Stimulated activated CD8-positive, alpha-beta memory T cell treated with anti-CD3 and anti-CD28 coated beads, Interleukin-2, amount 100 ng/mL, for 1 hour (primary cell): ENCODE measurements around the gene ZNF333.
"Not testable (repeated sequence)": the region's sequence is repeated elsewhere in the genome, so short reads cannot be mapped to it uniquely, and the experiment has no call there.

Source experiments
- DNase-seq, 2 donors: peaks; one replicate each; pipeline ENCODE4 v3.0.0-alpha.2; 2020; ENCODE audit warnings: low read depth in 2 of 2

Gene ZNF333

DNA sequence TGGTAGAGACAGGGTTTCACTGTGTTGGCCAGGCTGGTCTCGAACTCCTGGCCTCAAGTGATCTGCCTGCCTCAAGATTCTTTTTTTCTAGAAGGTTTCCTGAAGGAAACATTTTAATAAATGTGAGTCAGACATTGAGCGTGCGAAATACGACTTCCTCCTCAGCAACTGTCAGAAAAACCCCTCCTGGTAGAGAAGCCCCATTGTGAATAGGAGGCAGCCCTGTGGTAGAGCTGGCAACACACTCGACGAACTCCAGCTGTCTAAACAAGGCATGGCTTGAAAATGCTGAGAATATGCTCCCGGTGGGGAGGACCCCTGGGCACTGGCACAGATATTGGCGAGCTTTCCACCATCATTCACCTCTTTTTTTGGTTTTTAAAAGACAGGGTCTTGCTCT is 9.8 kb downstream of the ZNF333 start:
- DNase-seq: no peak

DNA sequence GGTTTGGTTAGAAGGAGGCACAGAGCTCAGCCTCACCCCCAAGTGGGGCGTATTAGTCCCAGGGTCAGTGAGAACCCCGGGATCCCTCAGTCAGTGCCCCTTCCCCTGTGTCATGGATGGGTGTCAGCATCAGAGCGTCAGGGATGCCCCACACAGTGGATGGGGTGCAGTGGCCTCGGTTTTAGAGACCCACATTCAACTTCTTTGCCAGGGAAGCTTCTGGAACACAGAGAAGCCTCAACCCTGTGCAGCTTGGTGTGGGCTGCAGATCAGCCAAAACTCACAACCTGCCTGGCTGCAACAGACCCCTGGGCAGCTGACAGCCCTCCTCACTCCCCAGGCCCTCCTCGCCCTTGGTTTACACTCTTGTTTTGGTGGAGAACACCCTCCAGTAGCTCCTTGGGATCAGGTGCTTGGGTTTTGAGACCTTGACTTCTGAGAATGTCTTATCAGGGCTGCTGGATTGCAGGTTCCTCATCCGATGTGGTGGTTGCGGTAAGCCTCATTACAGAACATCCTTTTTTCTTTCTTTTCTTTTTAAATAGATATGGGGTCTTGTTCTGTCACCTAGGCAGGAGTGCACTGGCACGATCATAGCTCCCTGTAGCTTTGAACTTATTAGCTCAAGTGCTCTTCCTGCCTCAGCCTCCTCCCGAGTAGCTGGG is 11.0 kb downstream of the ZNF333 start:
- no peak for DNase-seq

DNA sequence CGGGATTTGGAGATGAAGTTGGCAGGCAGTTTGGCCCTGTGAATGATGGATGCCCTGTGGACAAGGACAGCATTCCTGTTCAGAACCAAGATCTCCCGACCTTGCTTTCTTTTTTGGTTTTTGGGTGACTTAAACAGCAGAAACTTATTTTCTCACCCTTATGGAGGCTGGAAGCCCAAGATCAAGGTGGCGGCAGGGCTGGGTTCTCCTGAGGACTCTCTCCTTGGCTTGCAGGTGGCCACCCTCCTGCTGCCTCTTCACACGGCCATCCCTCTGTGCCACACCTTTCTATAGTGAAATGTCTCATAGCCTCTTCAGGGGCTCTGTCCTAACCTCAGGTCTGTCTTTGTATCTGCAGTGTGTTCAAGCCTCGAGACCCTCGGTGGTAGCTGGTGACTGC is 14.0 kb downstream of the ZNF333 start:
- DNase-seq: no peak

DNA sequence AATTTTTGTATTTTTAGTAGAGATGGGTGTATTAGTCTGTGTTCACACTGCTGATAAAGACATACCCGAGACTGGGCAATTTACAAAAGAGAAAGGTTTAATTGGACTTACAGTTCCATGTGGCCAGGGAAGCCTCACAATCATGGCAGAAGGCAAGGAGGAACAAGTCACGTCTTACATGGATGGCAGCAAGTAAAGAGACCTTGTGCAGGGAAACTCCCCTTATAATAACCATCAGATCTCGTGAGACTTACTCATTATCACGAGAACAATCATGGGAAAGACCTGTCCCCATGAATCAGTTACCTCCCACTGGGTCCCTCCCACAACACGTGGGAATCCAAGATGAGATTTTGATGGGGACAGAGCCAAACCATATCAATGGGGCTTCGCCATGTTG is 14.6 kb downstream of the ZNF333 start:
- DNase-seq: no peak

DNA sequence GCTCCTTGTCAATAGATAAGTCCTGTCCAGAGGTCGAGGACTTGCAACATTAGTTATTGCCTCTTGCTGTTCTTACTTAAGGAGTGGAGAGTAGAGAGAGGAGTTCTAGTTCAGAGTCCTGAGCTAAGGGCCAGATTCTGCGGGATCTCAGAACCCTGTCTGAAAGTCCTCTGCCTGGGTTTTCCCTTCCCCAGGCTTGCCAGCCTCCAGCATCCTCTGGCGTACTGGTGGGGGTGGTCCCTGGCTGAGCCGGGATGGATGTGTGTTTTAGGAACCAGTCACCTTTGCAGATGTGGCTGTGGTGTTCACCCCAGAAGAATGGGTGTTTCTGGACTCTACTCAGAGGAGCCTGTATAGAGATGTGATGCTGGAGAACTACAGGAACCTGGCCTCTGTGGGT is 26.0 kb downstream of the ZNF333 start:
- no peak for DNase-seq

DNA sequence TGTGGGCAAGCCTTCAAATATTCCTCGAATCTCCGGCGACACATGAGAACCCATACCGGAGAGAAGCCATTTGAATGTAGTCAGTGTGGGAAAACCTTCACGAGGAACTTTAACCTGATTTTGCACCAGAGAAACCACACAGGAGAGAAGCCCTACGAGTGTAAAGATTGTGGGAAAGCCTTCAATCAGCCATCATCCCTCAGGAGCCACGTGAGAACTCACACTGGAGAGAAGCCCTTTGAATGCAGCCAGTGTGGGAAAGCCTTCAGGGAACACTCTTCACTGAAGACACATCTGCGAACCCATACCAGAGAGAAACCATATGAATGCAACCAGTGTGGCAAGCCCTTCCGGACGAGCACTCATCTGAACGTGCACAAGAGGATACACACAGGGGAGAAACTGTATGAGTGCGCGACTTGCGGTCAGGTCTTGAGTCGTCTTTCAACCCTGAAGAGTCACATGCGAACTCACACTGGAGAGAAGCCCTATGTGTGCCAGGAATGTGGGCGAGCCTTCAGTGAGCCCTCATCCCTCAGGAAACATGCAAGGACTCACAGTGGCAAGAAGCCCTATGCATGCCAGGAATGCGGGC is 28.8 kb downstream of the ZNF333 start:
- no peak for DNase-seq

DNA sequence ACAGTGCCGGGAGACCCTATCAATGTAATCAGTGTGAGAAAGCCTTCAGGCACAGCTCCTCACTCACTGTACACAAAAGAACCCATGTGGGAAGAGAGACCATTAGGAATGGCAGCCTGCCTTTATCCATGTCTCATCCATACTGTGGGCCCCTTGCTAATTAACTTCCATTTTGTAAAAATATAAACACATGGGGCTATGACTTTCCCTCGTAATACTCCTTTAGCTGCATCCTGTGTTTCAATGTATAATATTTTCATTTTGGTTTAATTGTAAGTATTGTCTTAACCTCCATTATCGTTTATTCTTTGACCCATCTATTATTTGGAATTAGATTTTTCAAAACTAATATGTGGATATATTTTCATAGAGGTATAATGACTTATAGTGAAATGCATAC is 29.3 kb downstream of the ZNF333 start:
- no peak for DNase-seq

DNA sequence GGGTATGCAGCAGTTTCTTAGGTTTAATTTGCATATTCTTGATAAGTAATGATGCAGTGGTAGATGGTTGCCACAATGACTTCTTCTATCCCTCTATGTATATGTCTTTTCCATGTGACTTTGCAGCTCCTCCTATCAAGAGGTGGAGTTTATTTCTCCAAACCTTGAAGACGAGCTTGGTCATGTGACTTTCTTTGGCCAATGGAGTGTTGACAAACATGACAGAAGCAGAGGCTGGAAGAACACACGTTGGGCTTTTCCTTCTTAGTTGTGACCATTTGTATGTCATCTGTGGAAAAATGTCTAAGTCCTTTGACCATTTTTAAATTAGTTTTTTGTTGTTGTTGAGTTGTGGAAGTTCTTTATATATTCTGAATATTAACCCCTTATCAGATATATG is 32.3 kb downstream of the ZNF333 start:
- DNase-seq: no peak

DNA sequence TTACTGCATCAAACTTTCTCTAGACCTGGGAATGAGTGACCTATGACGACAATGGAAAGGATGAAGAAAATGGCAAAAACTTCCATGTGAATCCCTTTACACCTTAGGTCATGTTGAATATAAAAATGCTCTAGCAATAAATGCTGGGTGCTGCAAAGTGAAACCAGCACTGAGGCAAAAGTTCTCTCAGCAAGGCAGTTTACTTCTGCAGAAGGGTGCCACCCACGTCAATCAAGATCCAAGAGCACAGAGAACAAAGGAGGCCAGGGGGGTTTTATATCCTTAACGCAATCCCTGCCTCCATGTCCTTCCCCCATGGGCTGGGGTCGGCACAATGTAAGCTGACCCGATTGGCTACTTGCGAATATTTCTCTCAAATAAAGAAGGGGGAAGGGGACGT is 38.7 kb downstream of the ZNF333 start:
- no peak for DNase-seq

DNA sequence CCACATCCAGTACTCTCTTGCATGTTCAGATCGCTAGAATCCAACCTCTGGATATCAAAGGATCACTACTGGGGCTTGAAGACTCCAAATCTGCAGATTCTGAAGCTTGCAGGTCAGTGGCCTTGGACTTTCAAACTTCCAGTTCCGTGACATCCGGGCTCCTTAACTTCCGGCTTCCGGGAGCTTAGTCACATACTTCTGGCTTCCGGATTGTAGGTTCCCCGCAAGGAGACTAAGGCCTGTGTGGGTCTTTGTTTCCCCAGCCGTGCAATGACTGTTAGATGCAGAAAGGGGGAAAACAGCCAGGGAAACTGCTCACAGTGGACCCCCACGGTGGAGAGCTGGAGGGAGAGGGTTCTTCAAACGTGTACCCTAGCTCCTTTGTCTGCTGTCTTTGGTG is 41.4 kb downstream of the ZNF333 start:
- no peak for DNase-seq

DNA sequence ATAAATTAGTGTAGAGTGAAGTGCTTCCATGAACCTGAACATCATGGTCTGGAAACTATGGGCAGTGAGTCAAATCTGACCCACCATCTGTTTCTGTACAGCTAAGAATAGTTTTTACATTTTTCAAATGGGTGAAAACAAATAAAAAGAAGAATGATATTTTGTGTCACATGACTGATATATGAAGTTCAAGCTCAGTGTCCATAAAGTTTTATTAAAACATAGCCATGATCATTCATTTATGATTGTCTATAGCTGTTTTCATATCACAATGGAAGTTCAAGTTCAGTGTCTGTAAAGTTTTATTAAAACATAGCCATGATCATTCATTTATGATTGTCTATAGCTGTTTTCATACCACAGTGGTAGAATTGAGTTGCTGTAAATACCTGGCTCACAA is 42.7 kb downstream of the ZNF333 start:
- DNase-seq: no peak

DNA sequence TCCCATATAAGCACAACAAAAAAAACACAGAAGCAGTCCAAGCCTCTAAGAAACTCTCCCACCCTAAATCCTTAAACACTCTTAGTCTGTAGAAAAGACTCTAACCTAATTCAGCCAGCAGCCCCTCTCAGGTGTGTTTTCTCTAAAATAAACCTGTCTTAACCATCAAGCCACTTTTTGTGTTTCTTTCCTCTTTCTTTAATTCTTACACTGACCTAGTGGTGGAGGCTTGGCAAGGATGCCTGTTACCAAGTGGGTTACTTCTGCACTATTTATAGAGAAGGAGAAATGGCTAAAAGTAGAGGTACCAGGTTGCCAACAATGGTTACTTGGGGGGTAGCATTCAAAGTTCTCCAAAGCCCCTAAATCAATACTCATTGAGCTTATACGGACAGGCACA is 43.7 kb downstream of the ZNF333 start:
- no peak for DNase-seq

DNA sequence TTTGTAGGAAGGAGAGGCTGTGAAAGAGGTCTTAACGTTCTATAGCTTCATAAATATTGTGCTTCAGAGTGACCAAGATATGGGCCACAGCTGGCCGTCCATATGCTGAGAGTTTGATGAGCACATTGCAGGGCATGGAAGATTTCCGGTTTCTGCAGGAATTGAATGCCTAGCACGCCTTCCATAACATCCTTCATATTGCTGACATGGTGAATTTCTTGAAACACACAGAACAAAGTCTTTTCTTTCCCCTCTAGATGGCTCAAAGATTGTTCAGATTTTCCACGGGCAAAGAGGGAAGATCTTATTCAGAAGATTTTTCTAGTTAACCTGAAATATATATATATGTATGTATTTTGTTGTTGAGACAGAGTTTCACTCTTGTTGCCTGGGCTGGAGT is 46.1 kb downstream of the ZNF333 start:
- DNase-seq: no peak

DNA sequence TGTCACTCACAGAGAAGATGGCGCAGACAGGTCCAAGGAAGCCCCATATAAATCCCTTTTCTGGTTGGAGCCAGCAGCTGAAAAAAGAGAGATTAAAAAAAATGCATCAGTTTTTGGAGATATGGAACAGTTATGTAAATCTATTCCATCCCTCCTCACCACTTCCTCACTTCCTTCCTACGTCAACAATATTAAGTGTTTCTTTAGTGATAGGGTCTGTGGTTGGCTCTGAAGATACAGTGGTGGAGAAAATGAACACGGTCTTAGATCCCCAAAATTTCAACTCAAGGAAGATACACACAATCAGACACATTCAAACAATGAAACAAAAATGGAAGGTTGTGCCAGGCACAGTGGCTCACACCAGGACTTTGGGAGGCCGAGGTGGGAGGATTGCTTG is 57.0 kb downstream of the ZNF333 start:
- no peak for DNase-seq

DNA sequence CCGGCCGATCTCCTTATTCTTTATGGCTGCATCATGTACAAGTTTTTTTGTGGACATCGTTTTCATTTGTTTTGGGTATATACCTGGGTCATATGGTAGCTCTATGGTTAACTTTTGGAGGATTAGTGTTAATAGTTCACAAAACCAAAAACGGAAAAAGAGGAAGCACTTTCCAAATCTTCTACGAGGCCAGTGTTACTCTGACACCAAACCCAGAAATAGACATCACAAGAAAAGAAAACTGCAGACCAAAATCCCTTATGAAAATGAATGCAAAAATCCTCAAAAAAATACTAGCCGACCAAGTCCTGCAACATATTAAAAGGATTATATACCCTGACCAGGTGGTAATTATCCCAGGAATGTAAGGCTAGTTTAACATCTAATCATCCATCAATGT is 58.8 kb downstream of the ZNF333 start:
- DNase-seq: no peak

DNA sequence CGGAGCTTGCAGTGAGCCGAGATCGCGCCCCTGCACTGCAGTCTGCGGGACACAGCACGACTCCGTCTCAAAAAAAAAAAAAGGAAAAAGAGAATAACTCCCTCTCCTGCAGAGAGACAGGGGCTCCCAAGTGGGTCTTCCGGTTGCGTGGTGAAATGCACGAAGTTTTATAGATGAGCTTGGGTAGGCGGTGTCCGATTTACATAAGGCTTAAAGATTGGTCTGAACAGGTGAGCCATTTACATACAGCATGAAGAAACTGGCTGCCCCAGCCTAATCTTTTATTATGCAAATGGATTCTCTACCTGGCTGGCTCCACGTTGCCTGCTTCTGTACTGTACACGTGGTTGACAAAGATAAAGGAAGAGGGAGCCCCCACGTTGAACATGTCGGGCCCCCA is 69.0 kb downstream of the ZNF333 start:
- no peak for DNase-seq

DNA sequence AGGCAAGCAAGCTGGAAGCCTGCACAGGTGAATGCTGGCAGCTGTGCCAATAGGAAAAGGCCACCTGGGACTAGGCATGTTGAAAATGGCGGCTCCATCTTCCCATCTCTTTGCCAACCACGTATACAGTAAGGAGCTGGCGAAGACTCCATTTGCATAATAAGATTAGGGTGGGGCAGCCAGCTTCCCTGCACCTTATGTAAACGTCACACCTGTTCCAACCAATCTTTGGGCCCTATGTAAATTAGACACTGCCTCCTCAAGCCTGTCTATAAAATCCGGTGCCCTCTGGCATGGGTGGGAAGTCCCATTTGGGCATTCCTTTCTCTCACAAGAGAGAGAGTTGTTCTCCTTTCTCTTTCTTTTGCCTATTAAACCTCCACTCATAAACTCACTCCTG is 71.8 kb downstream of the ZNF333 start:
- DNase-seq: no peak

DNA sequence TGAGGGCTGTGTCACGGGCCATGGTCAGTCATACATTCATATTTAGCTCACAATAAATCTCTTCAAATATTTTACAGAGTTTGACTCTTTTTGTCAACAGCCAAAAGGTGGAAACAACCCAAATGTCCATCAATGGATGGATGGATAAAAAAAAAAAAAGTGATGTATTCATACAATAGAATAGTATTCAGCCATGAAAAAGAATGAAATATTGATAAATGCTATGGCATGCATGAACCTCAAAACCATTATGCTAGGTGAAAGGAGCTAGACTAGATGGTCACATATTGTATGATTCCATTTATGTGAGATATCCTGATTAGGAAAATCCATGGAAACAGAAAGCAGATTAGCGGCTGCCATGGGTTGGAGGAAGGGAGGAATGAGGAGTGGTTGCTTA is 72.3 kb downstream of the ZNF333 start:
- DNase-seq: no peak

DNA sequence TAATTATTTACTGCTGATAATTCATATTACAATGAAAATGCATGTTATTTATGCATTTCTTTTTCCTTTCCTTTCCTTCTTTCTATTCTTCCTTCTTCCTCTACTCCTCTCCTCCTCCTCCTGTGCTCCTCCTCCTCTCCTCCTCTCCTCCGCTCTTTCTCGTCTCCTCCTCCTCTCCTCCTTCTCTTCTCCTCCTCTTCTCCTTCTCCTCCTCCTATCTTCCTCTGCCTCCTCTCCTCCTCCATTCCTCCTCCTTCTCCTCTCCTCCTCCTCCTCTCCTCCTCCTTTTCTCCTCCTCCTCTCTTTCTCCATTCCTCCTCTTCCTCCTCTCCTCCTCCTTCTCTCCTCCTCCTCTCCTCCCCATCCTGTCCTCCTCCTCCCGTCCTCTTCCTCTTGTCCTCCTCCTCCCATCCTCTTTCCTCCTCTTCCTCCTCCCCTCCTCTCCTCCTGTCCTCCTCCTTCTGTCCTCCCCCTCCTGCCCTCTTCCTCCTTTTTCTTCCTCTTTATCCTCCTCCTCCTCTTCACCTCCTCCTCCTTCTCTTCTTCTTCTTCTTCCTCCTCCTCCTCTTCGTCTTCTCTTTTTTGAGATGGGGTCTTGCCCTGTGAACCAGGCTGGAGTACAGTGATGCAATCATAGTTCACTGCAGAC is 73.8 kb downstream of the ZNF333 start:
- no peak for DNase-seq

DNA sequence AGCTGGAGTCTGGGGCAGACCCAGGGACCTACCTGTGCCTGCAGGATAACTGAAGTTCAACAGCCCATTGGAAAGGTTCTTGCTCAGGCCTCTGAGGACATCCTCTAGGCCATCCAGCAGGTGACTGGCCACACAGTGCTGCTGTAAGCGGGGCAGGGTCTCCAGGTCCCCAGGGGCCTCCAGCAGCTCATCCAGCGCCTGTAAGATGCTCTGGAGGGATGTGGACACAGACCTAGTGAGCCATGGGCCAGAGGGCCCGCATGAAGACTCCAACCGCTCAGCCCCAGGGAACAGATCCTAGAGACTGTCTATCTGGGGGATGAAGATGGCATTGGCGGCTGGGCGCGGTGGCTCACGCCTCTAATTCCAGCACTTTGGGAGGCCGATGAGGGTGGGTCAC is 74.6 kb downstream of the ZNF333 start:
- no peak for DNase-seq

DNA sequence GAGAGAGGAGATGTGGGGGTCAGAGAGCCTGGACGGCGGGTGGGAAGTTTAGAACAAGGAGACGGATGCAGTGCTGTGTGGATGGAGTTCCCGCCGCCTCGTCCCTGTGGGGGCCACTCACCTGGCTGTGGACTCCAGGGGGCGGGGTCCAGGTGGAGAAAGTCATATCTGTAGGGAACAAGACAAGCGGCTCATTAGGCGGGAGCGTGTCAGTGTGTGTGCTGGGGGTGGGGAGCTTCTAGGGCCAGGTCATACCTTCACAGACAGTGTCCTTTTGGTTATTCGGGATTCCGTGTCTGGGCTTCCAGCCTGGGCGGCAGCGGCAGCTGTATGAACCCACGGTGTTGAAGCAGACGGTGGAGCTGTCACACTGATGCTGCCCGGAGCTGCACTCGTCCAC is 75.6 kb downstream of the ZNF333 start:
- not testable (repeated sequence) for DNase-seq

DNA sequence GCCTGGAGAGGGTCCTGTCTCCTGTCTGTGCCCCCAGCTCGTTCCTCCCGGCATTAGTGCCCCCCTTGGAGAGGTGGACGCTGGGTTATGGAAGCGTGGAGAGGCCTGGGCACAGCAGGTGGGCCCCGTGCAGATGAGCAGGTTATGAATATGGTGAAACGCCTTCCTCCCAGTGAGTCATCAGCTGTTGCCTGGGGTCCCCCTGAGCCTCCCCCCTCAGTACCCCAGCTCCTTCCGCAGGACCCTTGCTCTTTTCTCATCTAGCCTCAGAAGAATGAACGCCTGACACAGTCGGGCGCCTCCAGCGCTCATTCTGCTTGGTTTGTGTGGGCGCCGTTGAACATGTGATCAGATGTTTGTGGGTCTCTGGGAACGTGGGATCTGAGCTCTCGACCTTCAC is 76.0 kb downstream of the ZNF333 start:
- not testable (repeated sequence) for DNase-seq

DNA sequence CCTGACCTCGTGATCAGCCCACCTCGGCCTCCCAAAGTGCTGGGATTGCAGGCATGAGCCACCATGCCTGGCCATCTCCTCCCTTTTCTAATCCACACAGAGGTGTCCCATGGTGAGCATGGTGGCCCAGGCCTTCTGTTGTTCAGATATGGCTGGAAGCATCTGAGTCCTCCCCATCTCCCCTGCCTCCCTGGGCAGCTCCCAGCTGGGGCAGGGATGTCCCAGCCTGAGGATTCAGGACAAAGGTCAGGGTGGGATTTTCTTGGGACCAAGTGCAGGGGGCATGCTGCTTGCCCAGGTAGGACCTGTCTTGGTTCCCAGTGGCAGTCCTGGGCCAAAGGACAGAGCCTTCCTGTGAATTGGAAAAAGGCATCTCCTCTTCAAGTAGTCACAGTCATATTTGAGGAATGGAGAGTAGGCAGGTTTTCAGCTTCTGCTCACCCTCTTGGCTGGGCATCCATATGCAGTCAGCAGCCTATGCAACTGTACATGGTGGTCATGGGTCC is 77.7 kb downstream of the ZNF333 start:
- DNase-seq: no peak
